ENCODE results near the gene LPXN.
"Not testable (repeated sequence)": the region's sequence is repeated elsewhere in the genome, so short reads cannot be mapped to it uniquely, and the experiment has no call there.

Gene LPXN

DNA sequence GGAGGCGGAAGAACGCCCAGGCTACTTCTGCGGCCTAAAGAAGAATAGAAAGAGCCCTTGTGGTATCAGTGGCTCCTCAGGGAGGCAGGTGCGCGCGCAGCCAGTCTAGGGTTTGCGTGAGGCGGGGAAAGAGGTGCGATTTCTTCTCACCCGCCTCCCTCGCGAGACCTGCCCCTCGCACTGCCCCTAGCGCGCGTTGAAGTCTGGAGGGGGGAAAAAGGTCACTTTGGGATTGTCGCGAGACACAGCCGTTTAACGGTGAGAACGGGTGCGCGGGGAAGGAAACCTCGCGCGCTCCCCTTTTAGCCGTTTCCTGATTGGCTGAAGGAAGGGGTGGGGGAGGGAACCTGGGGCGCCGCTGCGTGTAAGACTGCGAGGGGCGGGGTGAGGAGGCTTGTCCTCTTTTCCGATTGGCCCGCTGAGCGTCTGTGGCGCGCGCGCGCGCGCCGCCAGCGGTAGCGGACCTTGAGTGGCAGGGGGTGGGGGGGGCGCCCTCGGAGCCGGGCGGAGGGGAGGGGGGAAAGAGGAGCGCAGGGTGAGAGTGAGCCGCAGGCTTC lies 3.1 kb upstream of the LPXN start, which contains the start of gene ZFP91:
TSS of gene ZFP91 (plus strand) at position 429 of the 557 bp plus-strand sequence. CDS start 219 bp downstream, outside the sequence.
- DNase-seq: peak; percentile 98

DNA sequence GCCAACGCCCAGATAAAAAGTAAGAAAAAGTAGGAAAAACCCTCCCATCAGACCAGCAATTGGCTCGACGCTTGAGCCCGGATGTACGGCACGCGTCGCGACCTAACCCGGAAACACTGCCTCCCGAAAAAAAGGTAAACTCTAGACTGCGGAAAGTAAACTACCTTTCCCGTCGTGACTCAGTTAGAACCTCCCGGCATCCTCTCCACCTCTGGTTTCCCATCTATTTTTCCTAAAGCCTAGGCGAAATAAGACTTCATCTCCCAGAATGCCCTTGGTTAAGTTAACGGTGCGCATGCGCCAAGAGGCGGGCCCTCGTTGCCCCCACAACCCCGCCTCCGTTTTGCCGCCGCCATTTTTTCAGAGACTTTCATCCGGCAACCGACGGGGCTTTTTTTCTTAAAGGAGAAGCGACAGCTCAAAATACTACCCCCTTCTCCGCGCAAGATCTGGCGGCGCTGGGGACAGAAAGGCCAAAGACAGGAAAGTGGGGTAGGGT lies 2.5 kb upstream of the LPXN start:
- peak; percentile 97 for DNase-seq

DNA sequence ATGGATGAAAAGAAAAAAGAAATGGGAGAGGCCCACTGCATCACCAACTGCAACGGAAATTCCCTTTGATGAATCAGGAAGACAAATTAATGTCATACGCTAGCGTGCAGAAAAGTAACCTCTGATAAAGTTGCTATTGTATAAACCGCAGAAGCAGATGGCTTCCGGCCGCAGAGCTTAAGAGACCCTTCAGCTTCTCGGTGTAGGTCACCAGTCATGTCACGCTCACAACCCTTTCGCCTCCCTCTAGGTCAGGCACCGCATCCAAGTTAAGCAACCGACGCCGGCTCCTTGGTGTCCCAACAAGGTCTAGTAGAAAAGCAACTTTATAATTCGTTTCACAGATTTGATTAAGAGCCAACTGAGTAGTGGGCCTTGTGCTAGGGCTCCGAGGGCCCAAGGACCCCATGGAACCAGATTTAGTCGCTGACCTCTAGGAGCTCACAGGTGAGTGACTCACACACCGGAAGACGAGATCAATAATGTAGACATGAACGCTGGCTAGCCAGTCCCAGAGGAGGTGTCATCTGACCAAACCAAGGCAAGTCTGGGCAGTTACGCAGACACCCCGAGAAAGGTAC lies 2.0 kb upstream of the LPXN start:
- peak; percentile 59 for DNase-seq

DNA sequence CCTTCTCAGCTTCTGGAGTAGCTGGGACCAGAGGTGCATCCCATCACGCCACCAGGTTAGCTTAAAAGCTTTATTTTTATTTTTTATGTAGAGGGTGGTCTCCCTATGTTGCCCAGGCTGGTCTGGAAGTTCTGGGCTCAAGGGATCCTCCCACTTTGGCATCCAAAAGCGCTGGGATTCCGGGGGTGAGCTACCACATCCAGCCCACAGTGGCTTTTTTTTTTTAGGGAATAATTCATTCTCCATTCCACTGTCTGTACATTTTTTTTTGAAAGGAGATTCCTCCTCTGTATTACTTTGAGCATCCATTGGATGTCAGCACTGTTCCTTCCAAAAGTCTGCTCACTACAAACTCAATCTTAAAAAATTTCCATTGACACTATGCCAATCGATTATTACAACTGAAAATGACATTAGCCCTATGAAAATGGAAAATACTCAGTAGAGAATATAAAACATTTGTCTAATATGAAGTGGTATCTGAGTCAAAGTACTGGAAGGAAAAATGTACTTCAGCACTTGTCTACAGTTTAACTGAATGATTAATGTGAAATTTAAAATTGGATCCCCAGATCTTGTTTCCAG lies 1.3 kb upstream of the LPXN start:
- peak; percentile 8 for DNase-seq

DNA sequence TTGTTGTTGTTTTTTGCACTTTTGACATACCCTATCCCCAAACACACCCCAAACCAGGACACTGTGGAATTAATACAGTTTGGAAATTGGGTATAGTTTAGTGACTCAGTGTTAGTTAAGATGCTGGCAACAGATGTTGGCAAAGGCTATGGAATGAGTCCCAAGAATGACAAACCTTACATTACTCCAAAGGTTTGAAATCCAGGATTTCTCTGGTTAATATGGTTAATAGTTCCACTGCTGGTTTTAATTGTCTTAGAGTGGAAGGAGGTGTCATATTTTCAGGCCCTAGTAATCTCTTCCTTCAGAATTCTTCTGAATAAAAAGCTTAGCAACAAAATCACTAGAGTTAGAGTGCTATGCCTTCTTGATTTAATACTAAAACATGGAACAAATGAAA lies 775 bp downstream of the LPXN start:
- no peak for DNase-seq

DNA sequence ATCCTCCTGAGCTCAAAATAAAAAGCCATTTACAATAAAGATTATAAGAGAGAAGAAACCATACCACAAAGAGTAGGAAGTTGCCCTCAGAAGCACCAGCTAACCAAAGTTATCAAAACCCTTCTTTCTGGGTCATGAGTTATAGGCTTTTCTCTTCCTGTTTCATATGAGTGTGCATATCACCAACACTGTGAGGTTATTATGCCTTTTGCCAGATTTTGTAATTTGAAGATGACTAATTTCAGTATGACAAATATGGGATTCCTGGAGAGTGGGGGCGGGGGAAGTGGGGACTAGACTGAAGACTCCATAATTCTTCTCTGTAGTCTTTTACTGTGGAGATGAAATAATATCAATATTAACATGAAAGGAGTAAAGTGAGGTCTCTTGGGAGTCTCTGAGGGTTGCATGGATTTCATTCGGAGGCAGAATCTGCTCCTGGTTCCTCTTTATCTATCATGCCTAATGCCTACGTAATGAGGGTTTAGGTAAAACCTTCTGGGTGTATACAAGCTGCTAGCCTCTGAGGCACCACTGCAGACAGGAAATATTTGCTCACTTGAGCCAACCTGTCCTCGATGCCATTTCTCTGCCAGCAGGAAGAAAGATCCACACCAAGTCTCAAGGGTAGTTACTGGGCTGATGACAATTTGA lies 2.1 kb downstream of the LPXN start:
- DNase-seq: no peak

DNA sequence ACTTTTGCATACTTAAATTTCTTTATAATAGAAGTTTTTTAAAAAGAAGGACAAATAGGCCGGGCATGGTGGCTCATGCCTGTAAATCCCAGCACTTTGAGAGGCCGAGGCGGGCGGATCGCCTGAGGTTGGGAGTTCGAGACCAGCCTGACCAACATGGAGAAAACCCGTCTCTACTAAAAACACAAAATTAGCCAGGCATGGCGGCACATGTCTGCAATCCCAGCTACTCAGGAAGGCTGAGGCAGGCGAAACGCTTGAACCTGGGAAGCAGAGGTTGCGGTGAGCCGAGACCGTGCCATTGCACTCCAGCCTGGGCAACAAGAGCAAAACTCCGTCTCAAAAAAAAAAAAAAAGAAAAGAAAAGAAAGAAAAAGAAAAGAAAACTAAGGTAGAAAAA lies 2.8 kb downstream of the LPXN start:
- DNase-seq: not testable (repeated sequence)

DNA sequence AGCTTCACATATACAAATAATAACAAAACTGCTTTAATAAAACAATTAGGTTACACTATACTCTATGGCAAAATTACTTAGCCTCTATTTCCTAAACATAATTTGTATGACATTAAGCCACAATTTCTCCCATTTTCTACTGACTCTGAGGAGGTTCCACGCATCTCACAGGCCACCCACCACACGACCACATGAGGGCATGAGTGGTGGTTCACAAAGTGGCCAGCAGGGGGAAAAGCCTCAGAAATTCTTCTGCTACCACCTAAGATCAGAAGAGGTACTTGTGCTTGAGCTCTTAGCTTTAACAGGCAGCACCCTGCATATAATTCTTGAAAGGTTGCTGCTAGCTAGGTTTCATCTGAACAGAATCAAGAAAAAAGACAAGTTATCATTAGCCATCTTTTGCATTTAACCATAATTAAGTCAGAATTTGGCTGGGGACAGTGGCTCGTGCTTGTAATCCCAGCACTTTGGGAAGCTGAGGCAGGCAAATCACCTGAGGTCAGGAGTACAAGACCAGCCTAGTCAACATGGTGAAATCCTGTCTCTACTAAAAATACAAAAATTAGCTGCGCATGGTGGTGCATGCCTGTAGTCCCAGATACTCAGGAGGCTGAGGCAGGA lies 7.7 kb downstream of the LPXN start:
- peak; percentile 16 for DNase-seq

DNA sequence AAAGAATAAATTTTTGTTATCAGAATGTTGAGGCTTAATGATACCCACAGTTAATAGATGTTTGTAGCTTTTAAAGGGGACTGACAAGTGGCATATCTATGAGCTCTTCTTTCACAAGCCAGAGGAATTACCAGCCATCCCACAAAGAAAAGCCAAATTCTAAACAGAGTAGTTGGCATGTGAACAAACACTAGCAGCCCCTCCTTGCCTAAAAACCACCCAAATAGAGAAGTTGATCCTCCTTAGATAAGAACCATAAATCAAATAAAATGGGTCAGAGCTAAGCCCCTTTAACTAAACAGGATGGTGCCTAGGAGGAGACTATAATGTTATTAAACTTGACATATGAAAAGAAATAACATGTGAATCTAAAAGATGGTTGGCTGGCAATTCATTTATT lies 11.4 kb downstream of the LPXN start:
- DNase-seq: no peak

DNA sequence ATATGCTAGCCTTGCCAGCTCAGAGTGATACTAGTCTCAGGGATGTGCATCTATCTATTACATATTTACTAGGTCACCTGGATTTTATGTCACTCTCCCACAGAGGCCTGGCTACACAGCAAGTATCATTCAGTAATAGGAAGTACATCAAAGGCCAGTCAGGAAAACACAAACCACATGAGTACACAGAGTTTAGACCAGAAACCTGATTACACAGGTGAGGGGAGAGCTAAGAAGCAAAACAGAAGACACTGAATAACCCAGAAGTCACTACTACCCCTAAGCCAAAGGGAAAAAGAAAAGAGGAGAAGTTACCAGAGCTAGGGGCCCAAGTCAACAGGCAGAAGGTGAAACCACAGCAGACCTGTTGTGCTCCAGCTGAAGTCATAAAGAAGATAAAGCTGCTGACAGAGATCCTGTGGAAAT lies 13.3 kb downstream of the LPXN start:
- DNase-seq: no peak

DNA sequence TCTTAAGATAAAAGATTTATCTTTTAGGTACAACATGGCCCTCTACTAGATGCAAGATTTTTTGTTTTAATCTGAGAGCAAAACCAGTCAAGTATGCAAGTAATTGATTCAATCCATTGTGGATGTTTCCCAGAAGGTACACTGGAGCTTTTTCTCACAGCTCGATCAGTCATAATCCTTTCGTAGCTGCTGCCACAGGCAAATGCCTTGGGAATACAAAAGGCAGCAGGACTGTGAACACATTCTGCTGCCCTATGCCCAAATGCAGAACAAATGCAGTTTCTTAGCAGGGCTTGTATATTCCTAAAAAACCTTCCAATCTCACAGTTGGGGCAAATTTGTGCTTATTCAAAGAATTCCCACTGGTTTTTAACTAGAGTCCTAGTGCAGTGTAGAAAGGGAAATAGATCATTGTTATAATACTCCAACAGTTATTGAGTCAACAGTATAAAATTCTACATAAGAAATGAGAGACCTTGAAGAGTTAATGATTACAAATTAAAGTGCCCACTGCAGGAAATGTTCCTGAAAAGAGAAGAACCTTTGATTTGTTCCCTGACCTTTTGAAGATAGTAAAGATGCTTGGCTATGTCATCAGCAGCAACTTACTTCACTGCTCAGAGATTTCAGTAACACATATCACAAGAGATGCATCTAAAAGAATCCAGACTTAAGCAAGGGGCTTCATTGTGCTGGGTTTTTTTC lies 14.1 kb downstream of the LPXN start:
- DNase-seq: no peak

DNA sequence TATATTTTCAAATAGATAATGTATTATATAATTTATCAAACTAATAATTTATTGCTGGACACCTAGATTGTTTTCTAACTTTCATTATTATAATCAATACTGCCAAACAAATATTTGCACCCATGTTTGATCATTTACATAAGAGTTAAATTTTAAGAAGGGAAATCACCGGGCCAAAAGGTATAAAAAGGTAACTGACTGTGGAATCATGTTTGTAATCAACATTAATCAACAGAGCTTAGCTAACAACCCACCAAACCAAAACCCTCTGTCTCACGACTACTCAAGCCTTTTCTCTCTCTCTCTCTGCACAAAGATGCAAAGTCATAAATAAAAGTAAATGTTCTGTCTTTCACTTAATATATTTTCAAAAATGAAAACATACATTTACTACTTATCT lies 14.8 kb downstream of the LPXN start:
- DNase-seq: no peak

DNA sequence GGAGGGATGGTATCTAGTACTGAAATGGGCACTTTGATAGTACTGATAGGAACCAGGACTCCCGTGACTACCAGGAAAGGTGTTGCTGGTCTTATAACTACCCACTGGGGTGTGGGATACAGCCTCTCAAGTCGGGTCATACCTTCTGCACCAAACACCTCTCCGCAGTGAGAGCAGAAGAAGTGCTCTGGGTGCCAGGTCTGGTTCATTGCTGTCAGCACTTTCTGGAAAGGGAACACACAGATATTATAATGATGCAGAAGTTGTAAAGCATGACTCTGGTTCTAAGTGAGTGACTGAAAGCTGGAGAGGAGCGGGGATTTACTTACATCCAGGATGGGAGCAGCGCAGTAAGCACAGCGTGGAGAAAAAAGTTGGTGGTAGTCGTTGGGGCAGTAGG lies 26.0 kb downstream of the LPXN start:
- DNase-seq: no peak

DNA sequence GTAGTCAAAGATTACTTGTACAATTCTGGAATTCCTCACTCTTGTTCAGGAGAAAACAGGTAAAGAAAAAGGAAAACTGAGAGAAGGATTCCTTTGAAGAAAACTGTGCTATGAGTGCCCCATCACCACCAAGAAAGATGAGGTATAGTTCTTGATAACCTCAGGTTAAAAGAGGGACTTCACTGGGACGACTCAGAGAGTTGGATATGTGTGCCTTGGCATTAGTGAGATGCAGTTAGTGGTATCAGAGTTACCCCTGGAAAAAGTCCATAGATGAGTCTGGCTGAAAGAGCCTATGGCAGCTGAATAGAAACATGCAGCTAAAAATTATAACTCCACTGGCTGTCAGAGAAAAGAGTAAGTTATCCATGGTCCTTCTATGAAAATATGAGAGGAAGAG lies 28.8 kb downstream of the LPXN start:
- no peak for DNase-seq

DNA sequence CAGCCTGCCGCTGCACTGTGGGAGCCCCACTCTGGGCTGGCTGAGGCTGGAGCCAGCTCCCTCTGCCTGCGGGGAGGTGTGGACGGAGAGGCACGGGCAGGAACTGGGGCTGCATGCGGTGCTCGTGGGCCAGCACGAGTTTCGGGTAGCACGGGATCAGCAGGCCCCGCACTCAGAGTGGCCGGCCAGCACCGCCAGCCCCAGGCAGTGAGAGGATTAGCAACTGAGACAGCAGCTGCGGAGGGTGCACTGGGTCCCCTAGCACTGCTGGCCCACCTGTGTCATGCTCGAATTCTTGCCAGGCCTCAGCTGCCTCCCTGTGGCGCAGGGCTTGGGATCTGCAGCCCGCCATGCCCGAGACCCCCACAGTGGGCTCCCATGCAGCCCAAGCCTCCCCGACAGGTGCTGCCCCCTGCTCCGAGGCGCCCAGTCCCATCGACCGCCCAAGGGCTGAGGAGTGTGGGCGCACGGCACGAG lies 43.8 kb downstream of the LPXN start:
- no peak for DNase-seq

DNA sequence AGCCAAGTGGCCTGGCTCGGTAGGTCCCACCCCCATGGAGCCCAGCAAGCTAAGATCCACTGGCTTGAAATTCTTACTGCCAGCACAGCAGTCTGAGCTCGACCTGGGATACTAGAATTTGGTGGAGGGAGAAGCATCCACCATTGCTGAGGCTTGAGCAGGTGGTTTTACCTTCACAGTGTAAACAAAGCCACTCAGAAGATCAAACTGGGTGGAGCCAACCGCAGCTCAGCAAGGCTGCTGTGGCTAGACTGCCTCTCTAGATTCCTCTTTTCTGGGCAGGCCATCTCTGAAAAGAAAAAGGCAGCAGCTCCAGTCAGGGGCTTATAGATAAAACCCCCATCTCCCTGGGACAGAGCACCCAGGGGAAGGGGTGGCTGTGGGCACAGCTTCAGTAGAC lies 45.4 kb downstream of the LPXN start:
- no peak for DNase-seq

DNA sequence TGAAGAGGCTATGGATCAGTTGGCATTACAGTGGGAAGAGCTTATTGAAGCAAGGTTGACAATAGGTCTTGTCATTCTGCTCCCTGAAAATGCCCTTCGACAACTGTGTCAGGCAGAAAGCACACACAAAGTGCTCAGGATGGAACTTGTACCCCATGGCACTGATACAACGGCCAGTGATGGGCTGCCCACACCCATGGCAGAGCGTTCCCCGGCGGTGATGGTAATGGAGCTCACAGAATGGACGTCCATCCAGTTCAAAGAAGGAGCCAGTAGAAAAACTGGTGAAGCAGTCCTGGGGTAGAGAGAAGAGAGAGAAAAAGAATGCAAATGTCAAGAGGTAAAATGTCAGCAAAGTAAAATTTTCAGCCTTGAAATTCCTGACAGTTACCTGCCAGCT lies 48.2 kb downstream of the LPXN start:
- DNase-seq: no peak

DNA sequence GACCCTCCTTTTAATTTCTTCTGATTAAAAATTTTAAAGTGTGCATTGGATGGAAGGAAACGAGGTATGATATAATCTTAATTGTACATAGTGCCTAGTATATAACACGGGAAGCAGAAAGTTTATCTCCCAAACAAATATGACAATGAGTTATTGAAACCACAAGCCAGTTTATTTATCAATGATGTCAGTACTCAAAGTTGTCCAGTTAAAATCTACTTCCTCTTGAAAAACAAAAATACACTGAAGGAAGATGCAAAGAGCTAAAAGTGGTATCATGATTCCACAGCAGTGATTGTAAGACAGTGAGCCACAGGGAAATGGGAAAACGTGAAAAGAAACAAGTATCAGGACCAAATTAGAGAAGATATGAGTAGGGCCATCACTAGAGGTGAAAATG lies 48.9 kb downstream of the LPXN start:
- DNase-seq: no peak

DNA sequence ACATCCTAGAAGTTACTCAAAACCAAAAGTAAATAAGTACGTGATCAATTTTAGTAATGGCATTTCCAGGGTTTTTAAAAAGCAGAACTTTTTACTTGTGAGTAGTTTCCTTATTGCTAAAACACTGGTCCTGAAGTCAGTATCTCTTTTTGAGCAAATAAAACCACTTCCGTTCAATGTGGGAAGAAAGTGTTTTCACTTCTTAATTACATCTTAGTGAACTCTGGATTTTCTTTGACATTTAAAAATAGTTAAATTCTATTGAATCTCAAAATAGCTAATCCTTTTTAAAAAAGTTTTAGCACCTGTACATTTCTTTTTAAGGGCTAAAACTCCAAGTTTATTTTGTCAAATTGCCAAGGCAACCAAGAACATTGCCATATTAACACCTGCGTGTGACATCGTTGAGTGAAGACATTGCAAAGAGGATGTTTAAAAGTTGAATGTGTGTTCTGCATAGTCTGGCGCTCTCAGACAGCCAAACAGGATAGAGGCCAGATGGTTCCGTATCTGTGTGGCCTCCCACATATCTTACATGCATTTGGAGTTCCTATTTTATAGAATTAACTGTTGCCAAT lies 50.5 kb downstream of the LPXN start:
- no peak for DNase-seq

DNA sequence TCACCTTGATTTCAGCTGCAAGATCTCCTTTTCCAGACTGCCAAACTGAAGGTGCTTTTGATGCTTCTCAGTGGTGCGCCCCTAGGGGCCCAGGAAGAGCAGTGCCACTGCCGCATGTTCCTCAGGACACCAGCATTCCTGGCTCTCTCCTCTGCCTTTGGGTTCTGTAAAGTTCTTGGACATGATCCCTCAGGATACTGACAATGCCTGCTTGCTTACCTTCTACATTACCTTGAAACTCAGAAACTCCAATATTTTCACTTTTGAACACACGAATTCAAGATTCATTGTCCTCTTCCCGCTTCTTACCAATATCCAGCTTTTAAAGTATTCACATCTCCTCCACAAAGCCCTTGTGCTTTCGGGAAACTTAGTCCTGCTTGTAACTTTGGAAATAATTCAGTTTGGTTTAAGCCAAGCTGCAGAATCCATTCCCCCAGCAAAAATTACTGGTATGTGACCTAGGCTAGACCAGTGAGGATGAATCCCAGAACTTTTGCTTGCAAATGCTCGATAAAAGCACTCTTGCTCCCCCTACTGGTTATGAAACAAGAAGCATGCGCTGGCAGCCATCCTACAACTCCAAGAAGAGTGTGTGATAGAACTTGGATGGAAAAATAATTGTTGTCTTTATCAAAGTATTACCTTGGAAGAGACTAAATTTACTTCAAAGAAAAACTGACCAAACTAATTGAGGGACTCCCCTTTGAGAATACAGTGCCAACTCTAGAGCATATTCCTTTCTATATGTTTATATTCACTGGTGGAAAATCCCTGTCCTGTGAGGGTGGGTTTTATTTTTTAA lies 51.2 kb downstream of the LPXN start:
- peak; percentile 69 for DNase-seq

DNA sequence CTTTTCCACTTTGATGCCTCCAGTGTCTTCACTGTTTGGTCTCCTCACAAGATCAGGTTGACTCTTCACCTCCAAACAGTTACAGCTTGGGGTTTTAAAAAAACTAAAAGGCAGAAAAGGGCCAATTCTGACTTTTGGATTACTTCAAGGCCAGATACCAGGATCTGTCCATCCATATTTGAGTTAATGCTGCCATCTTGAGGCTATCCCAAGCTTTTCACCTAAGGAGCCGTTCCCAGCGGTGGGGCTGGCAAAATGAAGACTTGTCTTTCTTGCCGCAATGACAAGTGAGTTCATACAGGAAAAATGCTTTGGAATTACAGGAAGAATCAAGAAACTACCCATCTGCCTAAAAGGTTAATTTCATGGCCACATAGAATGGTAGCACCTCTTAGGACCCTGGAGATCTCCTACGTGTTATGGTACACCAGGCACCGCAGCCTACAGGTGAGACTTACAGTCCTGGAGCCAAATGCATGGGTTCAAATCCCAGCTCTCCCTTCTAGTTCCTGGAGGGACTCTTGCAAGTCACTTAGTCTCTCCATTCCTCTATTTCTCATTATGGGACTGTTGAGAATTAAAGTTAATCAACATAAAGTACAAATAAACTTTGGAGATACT lies 61.8 kb downstream of the LPXN start:
- peak; percentile 20 for DNase-seq

Data from NCI-H146 (cell line).